Renal pelvis (tissue), 3 donors: ENCODE data around the gene CCL20. TPM values are rescaled to one million over a fixed set of nuclear protein-coding genes. Genes with fewer than 3 reads are reported as not detected.

Experiments
- polyA plus RNA-seq, 3 donors: library from polyadenylated mRNA; unstranded; fragments of 120-200 nt; gene quantifications; one replicate each; pipeline ENCODE4 v1.2.1, GENCODE V29; 2013; ENCODE audit not compliant: insufficient read length in 3 of 3

CCL20 gene
- polyA plus RNA-seq, 3 donors = 0.60 to 0.66 TPM; not detected in 1

Other genes starting within 250 kb of the CCL20 start
- gene SCYGR2, start 214.9 kb upstream of the CCL20 start, polyA plus RNA-seq = not detected
- not detected for gene SCYGR3, start 199.0 kb upstream of the CCL20 start, polyA plus RNA-seq
- gene SCYGR4, start 196.3 kb upstream of the CCL20 start, polyA plus RNA-seq = under 1 TPM in 1 of 3 donors, not detected in 2; 0.09 TPM
- not detected for gene SCYGR5, start 147.0 kb upstream of the CCL20 start, polyA plus RNA-seq
- gene SLC19A3, start 95.8 kb upstream of the CCL20 start, polyA plus RNA-seq = 10 to 100 TPM in 2 of 3 donors, 1 to 10 TPM in 1; 7.4 to 11.6 (median 10.6) TPM
- not detected for gene SCYGR6, start 89.1 kb upstream of the CCL20 start, polyA plus RNA-seq
- gene SCYGR7, start 85.5 kb upstream of the CCL20 start, polyA plus RNA-seq = not detected
- not detected for gene SCYGR8, start 67.9 kb upstream of the CCL20 start, polyA plus RNA-seq
- under 1 TPM; 0.50 to 0.65 (median 0.60) TPM for gene DAW1, start 57.8 kb downstream of the CCL20 start, polyA plus RNA-seq